Measurements from ENCODE around the gene PSMD6. TPM values are rescaled to one million over a fixed set of nuclear protein-coding genes. Genes with fewer than 3 reads are reported as not detected.

The PSMD6 gene
- total RNA-seq, 1 experiment from 2014 or later = 78.7 TPM

DNA sequence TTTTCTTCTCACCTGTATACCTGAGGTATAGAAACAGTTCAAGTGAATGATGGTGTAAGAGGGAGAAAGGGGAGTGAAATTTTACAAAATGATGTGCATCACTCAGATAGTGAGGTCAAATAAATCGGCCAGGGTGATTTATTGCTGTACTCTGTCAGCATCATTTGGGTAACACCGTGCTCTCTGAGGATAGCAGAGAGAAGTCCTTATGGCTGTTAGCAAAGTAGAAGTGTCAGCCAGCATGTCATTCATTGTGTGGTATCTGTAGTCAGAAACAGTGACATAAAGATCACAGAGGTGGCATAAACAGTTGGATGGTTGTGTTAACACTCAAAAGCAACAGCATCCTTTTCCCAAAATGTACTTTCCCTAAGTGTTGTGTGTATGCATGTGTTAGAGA lies 53.4 kb downstream of the PSMD6 start:
- no peaks in the 10 kb centered on the region for H3K27me3 ChIP-seq (ENCODE audit: insufficient read depth, low read length)
- no TSS peak for BruUV-seq (replicated peaks)
- RAD21 ChIA-PET (ENCODE audit: low non-redundant PET in 1 of 2, low total read pairs in 2 of 2, uncharacterized antibody in 2 of 2, unreplicated experiment in 2 of 2) = no interaction called here
- H3K4me2 ChIP-seq (ENCODE audit: low read length) = no peak overlapping the region
- no peak overlapping the region for H3K4me3 ChIP-seq (replicated peaks in 1 of 2; ENCODE audit: low read depth in 1 of 2, low read length in 2 of 2)
- no peak overlapping the region for H3K9ac ChIP-seq (ENCODE audit: low read length)
- CTCF ChIA-PET = no interaction called here
- ATAC-seq (no peak), DNase-seq (ENCODE audit: low read depth, low spot score) (no peak)
- H3K4me1 ChIP-seq (ENCODE audit: control insufficient read depth in 1 of 2, insufficient read depth in 2 of 2, low read length in 2 of 2) = 0 out of 4 replicates have a peak, but pooled peaks cover 0 to 5% of the 10 kb centered on the region in 2 experiments
- no peaks in the 10 kb centered on the region; a peak in 1 of 4 replicates for H3K36me3 ChIP-seq (ENCODE audit: control insufficient read depth in 1 of 2, insufficient read depth in 2 of 2, low read length in 2 of 2)
- H2AFZ ChIP-seq (ENCODE audit: low read depth, low read length, poor library complexity, severe bottlenecking) = no peak overlapping the region
- no peak overlapping the region for H3K27ac ChIP-seq (ENCODE audit: low read depth, low read length)
- H3K9me3 ChIP-seq (ENCODE audit: control insufficient read depth in 1 of 2, insufficient read depth in 1 of 2, low read depth in 1 of 2, low read length in 2 of 2) = no peaks in the 10 kb centered on the region
- peaks cover 36% of the 10 kb centered on the region for H3K79me2 ChIP-seq (ENCODE audit: insufficient read depth, low read length)
- H3K9me2 ChIP-seq (ENCODE audit: insufficient read depth) = no peaks in the 10 kb centered on the region
- intact Hi-C loops (cut with micrococcal nuclease) = no loop called here
- POLR2A ChIA-PET = no interaction called here
- H4K20me1 ChIP-seq (ENCODE audit: insufficient read depth) = peaks cover 11% of the 10 kb centered on the region; the same call in 1 of the 2 replicates
- TF ChIP-seq POLR2A (IDR thresholded peaks at IDR 0.05; ENCODE audit: borderline replicate concordance, extremely low read depth, insufficient read depth, insufficient read length) (no peak), EGR1 (IDR thresholded peaks at IDR 0.05; ENCODE audit: low read depth) (no peak), RAD21 (IDR thresholded peaks at IDR 0.05; ENCODE audit: low read depth) (no peak), EZH2phosphoT487 (IDR thresholded peaks at IDR 0.05; ENCODE audit: borderline replicate concordance) (no peak), EZH2 (IDR thresholded peaks at IDR 0.05) (no peak), ZFX (IDR thresholded peaks at IDR 0.05) (no peak), YY1 (IDR thresholded peaks at IDR 0.05; ENCODE audit: extremely low read depth, insufficient replicate concordance, low read depth, low read length) (no peak), SP1 (IDR thresholded peaks at IDR 0.05; ENCODE audit: low read depth) (no peak), SRF (IDR thresholded peaks at IDR 0.05; ENCODE audit: low read depth) (no peak), FOSL1 (IDR thresholded peaks at IDR 0.05; ENCODE audit: low read depth) (no peak), CBX3 (IDR thresholded peaks at IDR 0.05; ENCODE audit: low read depth) (no peak), ELF1 (IDR thresholded peaks at IDR 0.05; ENCODE audit: borderline replicate concordance, low read depth) (no peak), CEBPB (IDR thresholded peaks at IDR 0.05; ENCODE audit: low read depth) (no peak)
- TF ChIP-seq, protein P1, sequence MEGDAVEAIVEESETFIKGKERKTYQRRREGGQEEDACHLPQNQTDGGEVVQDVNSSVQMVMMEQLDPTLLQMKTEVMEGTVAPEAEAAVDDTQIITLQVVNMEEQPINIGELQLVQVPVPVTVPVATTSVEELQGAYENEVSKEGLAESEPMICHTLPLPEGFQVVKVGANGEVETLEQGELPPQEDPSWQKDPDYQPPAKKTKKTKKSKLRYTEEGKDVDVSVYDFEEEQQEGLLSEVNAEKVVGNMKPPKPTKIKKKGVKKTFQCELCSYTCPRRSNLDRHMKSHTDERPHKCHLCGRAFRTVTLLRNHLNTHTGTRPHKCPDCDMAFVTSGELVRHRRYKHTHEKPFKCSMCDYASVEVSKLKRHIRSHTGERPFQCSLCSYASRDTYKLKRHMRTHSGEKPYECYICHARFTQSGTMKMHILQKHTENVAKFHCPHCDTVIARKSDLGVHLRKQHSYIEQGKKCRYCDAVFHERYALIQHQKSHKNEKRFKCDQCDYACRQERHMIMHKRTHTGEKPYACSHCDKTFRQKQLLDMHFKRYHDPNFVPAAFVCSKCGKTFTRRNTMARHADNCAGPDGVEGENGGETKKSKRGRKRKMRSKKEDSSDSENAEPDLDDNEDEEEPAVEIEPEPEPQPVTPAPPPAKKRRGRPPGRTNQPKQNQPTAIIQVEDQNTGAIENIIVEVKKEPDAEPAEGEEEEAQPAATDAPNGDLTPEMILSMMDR (IDR thresholded peaks at IDR 0.05 in 2 of 3, conservative IDR thresholded peaks at IDR 0.05 in 1 of 3; ENCODE audit: borderline replicate concordance in 1 of 3, insufficient read depth in 1 of 3, low read depth in 2 of 3, low read length in 2 of 3) = no peak
- TF ChIP-seq, protein P2, sequence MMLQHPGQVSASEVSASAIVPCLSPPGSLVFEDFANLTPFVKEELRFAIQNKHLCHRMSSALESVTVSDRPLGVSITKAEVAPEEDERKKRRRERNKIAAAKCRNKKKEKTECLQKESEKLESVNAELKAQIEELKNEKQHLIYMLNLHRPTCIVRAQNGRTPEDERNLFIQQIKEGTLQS (IDR thresholded peaks at IDR 0.05) = no peak
- TF ChIP-seq, protein P3, sequence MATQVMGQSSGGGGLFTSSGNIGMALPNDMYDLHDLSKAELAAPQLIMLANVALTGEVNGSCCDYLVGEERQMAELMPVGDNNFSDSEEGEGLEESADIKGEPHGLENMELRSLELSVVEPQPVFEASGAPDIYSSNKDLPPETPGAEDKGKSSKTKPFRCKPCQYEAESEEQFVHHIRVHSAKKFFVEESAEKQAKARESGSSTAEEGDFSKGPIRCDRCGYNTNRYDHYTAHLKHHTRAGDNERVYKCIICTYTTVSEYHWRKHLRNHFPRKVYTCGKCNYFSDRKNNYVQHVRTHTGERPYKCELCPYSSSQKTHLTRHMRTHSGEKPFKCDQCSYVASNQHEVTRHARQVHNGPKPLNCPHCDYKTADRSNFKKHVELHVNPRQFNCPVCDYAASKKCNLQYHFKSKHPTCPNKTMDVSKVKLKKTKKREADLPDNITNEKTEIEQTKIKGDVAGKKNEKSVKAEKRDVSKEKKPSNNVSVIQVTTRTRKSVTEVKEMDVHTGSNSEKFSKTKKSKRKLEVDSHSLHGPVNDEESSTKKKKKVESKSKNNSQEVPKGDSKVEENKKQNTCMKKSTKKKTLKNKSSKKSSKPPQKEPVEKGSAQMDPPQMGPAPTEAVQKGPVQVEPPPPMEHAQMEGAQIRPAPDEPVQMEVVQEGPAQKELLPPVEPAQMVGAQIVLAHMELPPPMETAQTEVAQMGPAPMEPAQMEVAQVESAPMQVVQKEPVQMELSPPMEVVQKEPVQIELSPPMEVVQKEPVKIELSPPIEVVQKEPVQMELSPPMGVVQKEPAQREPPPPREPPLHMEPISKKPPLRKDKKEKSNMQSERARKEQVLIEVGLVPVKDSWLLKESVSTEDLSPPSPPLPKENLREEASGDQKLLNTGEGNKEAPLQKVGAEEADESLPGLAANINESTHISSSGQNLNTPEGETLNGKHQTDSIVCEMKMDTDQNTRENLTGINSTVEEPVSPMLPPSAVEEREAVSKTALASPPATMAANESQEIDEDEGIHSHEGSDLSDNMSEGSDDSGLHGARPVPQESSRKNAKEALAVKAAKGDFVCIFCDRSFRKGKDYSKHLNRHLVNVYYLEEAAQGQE (IDR thresholded peaks at IDR 0.05; ENCODE audit: low read depth) = no peak
- TF ChIP-seq, protein P4, sequence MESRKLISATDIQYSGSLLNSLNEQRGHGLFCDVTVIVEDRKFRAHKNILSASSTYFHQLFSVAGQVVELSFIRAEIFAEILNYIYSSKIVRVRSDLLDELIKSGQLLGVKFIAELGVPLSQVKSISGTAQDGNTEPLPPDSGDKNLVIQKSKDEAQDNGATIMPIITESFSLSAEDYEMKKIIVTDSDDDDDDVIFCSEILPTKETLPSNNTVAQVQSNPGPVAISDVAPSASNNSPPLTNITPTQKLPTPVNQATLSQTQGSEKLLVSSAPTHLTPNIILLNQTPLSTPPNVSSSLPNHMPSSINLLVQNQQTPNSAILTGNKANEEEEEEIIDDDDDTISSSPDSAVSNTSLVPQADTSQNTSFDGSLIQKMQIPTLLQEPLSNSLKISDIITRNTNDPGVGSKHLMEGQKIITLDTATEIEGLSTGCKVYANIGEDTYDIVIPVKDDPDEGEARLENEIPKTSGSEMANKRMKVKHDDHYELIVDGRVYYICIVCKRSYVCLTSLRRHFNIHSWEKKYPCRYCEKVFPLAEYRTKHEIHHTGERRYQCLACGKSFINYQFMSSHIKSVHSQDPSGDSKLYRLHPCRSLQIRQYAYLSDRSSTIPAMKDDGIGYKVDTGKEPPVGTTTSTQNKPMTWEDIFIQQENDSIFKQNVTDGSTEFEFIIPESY (IDR thresholded peaks at IDR 0.05; ENCODE audit: extremely low read depth, insufficient replicate concordance, low read length) = no peak

Data from HCT116 (cell line).